AG09309 (cell line): Measurements from ENCODE around the gene ECEL1.

Experiments used
- DNase-seq: peaks from one replicate; pipeline ENCODE4 v3.0.0-alpha.2; 2010; ENCODE audit warnings: low read depth
- H3K4me3 ChIP-seq: 2 replicates; pipeline ENCODE4 v1.5.1; 2011; ENCODE audit warnings: mild to moderate bottlenecking, low read depth, low read length, moderate library complexity; ENCODE audit not compliant: control insufficient read depth
- CTCF ChIP-seq: IDR thresholded peaks from 2 replicates; pipeline ENCODE4 v1.5.1; 2011; ENCODE audit warnings: mild to moderate bottlenecking, low read depth, low read length, inconsistent platforms; ENCODE audit not compliant: insufficient read depth, control insufficient read depth; ENCODE audit errors: missing control alignments

The ECEL1 gene

GRCh38 chr2:232465061-232465460 is 22.6 kb downstream of the ECEL1 start:
- no peak for DNase-seq
- no peak for TF ChIP-seq CTCF
- H3K4me3 ChIP-seq, result no peak overlapping the region

DNA sequence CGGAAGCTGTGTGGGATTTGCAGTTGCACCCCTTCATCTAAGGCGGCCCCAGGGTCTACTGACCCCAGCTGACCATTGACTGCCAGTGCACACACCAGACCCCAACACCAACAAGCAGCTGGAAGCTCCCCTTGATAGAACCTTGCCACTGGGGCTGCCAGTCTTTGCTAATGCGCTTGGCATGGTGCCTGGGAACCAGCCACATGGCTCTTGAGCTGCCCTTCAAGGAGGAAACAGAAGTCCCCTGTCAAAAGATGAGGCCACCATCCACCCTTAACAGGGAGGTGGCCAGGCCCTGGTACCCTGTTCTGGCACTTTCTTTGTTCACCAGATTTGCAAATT is 23.1 kb downstream of the ECEL1 start:
- H3K4me3 ChIP-seq, result no peak overlapping the region
- no peak for TF ChIP-seq CTCF
- DNase-seq, result no peak

- no peak overlapping the region for H3K4me3 ChIP-seq
- no peak for TF ChIP-seq CTCF
- no peak for DNase-seq
These were observed 23.7 kb downstream of the ECEL1 start for GRCh38 chr2:232463701-232464543.

DNA sequence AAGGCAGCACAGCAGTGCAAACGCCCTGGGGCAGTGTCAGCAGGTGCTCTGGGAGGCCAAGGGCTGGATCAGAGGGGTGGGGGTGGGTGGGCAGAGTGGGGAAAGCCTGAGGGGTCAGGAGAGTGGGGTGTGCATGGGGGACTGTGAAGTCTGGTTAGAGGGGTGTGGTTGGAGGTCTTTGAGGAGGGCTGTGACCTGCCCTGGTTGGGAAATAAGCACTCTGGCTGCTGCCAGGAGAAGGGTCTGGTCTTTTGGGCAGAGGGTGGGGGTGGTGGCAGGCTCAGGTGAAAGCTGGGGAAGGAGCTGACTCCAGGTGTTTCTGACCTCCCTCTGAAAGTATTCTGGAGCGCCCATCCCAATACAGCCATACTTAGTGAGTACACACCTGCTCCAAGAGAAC is 27.5 kb downstream of the ECEL1 start:
- DNase-seq, result no peak
- no peak overlapping the region for H3K4me3 ChIP-seq
- no peak for TF ChIP-seq CTCF

- H3K4me3 ChIP-seq, result no peak overlapping the region
- no peak for TF ChIP-seq CTCF
These were observed 28.1 kb downstream of the ECEL1 start for GRCh38 chr2:232459419-232460035.

GRCh38 chr2:232458661-232459418 is 28.8 kb downstream of the ECEL1 start:
- no peak for DNase-seq
- no peak overlapping the region for H3K4me3 ChIP-seq
- TF ChIP-seq CTCF, result no peak

More at GRCh38 chr2:232459419-232460035, 28.1 kb downstream of the ECEL1 start:
- DNase-seq, result no peak
